Measurements from ENCODE around the gene FIS1. TPM values are rescaled to one million over a fixed set of nuclear protein-coding genes. Genes with fewer than 3 reads are reported as not detected.

FIS1 gene
- total RNA-seq, 2 experiments from 2014 or later: 96.1 to 98.7 TPM

DNA sequence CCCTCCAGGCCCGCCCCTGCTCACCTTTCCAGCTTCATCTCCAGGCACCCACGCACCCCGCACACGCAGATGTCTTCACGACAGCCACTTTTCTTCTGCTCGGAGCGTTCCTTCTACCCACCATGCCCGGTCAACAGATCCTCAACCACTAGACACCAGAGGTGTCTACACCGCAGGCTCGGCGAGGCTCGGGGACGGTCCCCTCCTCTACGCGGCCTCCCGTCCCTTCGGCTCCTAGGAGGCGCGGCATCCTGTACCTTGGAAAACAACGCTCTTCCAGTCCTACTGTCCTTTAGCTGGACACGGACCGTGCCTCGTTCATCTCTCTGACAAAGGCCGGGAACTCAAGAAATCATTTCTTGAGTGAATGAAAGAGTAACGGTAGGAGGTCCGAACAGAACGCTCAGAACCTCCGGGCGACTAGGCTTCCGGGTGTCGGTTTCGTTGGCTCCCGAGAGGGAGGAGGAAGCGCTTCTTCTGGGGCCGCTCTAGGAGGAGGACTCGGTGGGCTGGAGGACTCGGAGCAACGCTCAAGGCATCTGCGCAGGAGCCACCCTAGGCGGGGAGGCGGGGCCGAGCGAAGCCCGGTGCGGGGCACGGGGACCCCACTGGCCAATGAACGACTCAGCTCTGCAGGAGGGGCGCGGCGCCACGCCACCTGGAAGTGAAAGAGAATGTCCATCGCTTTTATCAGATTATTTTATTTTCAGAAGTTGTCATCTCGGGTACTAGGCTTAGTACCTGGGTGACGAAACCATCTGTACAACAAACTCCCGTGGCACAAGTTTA is 7.2 kb upstream of the FIS1 start:
- Mint-ChIP-seq H3K4me1 (ENCODE audit: low read depth) (peaks cover 20% of the 10 kb centered on the region), H3K27ac (peak overlapping the region; percentile 92), H3K27me3 (peaks cover 3% of the 10 kb centered on the region), H3K36me3 (peaks cover 10% of the 10 kb centered on the region), H3K4me3 (peak overlapping the region; percentile 95), H3K9me3 (no peaks in the 10 kb centered on the region)
- DNase-seq: peak; percentile 99
- intact Hi-C loops (cut with micrococcal nuclease): loop anchor here (1.0 to 5.0 kb wide), 3 partner anchors 8 to 1750 kb away; partner anchors contain the start of genes ZKSCAN5 and ZNF394
- POLR2A ChIA-PET: interaction anchor here (0.6 to 3.8 kb wide), 4 partner anchors 8 to 167 kb away, joined by 3 to 13 read pairs (median 4); partner anchors contain the start of genes PLOD3, TRIM56 and ZNHIT1
- CTCF ChIA-PET: interaction anchor here (1.0 to 4.4 kb wide), 7 partner anchors 8 to 108 kb away, joined by 3 to 31 read pairs (median 6); partner anchors contain the start of genes FIS1, PLOD3 and ZNHIT1

DNA sequence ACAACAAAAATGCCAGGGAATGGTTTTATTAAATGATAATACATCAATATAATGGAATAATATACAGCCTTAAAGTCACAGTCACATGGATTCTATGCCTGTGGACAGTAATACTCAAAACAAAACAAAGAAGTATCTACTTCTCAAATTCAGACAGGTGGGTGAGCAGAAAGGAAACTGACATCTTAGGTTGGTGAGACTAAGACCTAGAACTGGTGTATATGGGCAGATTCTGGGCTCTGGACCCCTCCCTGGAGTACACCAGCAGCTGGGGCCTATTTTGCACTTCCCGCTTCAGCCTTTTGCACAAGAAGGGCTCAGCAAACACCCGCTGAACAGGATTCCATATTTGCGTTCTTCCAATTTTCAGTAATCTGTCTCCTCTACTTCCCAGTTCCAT is 5.4 kb upstream of the FIS1 start:
- no peaks in the 10 kb centered on the region for H3K27me3 Mint-ChIP-seq
- peaks cover 14% of the 10 kb centered on the region for H3K36me3 Mint-ChIP-seq
- intact Hi-C loops (cut with micrococcal nuclease): loop anchor here (5.0 kb wide), 2 partner anchors 42 to 1748 kb away; partner anchors contain the start of genes ZKSCAN5 and ZNF394
- no peaks in the 10 kb centered on the region for H3K9me3 Mint-ChIP-seq
- CTCF ChIA-PET: no interaction called here
- POLR2A ChIA-PET: interaction anchor here (3.8 kb wide), 1 partner anchor 33 kb away, joined by 13 read pairs; the partner anchor contains the start of genes PLOD3 and ZNHIT1
- peak overlapping the region; percentile 71 for H3K27ac Mint-ChIP-seq
- peak overlapping the region; percentile 95 for H3K4me3 Mint-ChIP-seq
- peak; percentile 29 for DNase-seq
- H3K4me1 Mint-ChIP-seq (ENCODE audit: low read depth): peaks cover 25% of the 10 kb centered on the region

- no peak overlapping the region for H3K4me3 Mint-ChIP-seq
- H3K27ac Mint-ChIP-seq: no peak overlapping the region
- peaks cover 20% of the 10 kb centered on the region for H3K36me3 Mint-ChIP-seq
- peaks cover 37% of the 10 kb centered on the region for H3K4me1 Mint-ChIP-seq (ENCODE audit: low read depth)
- ChIA-PET CTCF (no interaction called here), POLR2A (no interaction called here)
- intact Hi-C loops (cut with micrococcal nuclease): no loop called here
- H3K9me3 Mint-ChIP-seq: no peaks in the 10 kb centered on the region
- no peak for DNase-seq
- H3K27me3 Mint-ChIP-seq: no peaks in the 10 kb centered on the region
These were observed 3.4 kb upstream of the FIS1 start for GRCh38 chr7:101248276-101248675.

DNA sequence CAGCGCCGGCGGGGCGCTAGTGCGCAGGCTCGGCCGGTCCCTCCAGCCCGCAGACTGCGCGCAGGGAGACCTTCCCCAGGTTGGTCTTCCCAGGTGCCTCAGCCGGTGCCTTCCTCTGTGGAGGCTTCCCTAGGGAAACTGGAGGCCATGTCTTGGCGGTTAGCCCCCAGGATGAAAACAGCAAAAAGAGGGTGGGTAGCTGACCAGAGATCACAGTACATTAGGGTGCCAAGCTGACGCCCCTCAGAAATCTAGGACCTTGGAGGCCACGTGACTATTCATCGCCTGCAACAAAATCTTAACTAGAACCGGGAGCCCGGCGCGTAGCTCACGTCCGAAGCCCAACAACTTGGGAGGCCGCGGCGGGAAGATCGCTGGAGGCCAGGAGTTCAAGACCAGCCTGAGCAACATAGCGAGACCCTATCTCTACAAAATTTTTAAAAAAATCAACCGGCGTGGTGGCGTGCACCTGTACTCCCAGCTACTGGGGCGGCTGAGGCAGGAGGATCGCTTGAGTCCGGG is 327 bp upstream of the FIS1 start:
- peak overlapping the region; percentile 92 for H3K27ac Mint-ChIP-seq
- H3K36me3 Mint-ChIP-seq: peaks cover 20% of the 10 kb centered on the region
- H3K4me3 Mint-ChIP-seq: peak overlapping the region; percentile 95
- POLR2A ChIA-PET: interaction anchor here (0.7 to 2.0 kb wide), 6 partner anchors 9 to 355 kb away, joined by 3 to 26 read pairs (median 3); partner anchors contain the start of genes IFT22, PLOD3, UFSP1 and ZNHIT1
- H3K27me3 Mint-ChIP-seq: no peaks in the 10 kb centered on the region
- no peaks in the 10 kb centered on the region for H3K9me3 Mint-ChIP-seq
- CTCF ChIA-PET: interaction anchor here (0.9 to 3.7 kb wide), 8 partner anchors 9 to 102 kb away, joined by 3 to 62 read pairs (median 24); partner anchors contain the start of genes PLOD3 and ZNHIT1
- intact Hi-C loops (cut with micrococcal nuclease): loop anchor here (2.0 kb wide), 2 partner anchors 52 to 80 kb away; partner anchors contain the start of gene VGF
- no peak for DNase-seq
- peaks cover 25% of the 10 kb centered on the region for H3K4me1 Mint-ChIP-seq (ENCODE audit: low read depth)

DNA sequence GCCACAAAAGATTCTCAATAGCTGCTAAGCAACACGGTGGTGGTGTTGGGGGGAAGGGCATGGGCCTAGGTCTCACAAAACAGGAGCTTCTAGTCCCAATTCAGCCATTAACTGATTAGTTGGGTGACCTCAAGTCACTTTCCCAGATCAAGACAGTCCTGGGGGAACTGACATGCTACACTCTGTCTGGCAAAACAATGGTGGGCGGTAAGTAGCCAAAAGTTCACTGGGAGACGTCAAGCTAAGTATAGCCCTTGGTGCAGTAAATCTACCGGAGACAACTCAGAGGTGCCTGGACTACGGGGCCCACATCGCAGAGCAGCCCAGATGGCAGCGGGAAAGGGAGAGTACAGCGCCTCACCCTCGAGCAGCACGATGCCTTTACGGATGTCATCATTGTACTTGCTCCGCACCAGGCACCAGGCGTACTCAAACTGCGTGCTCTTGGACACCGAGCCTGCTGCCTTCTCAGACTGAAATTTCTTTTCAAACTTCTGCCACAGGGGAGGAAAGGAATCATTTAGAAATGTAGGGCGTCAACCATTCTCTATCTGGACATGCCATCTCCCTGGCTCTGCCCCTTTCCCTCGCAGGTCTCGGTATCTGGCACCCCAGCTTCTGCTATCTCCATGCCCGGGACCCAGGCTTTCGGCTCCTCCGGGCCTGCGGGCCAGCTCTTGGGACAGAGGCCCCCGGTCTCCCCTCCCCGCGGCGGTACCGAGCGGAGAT is 1.1 kb downstream of the FIS1 start:
- POLR2A ChIA-PET: interaction anchor here (0.7 to 2.0 kb wide), 7 partner anchors 9 to 354 kb away, joined by 3 to 26 read pairs (median 3); partner anchors contain the start of genes PLOD3, UFSP1 and ZNHIT1
- DNase-seq: peak; percentile 24

GRCh38 chr7:101241443-101242349 is 3.2 kb downstream of the FIS1 start:
- H3K9me3 Mint-ChIP-seq: no peaks in the 10 kb centered on the region
- POLR2A ChIA-PET: interaction anchor here (0.6 kb wide), 1 partner anchor 1226 kb away, joined by 3 read pairs; no protein-coding TSS in a partner anchor
- H3K4me3 Mint-ChIP-seq: no peak overlapping the region
- no peak for DNase-seq
- H3K36me3 Mint-ChIP-seq: peaks cover 21% of the 10 kb centered on the region
- CTCF ChIA-PET: interaction anchor here (0.8 to 3.7 kb wide), 3 partner anchors 24 to 98 kb away, joined by 5 to 62 read pairs (median 9); partner anchors contain the start of genes PLOD3 and ZNHIT1
- no peaks in the 10 kb centered on the region for H3K27me3 Mint-ChIP-seq
- intact Hi-C loops (cut with micrococcal nuclease): no loop called here
- no peak overlapping the region for H3K27ac Mint-ChIP-seq
- peaks cover 19% of the 10 kb centered on the region for H3K4me1 Mint-ChIP-seq (ENCODE audit: low read depth)

More for the DNA sequence above, 1.1 kb downstream of the FIS1 start:
- CTCF ChIA-PET: interaction anchor here (0.6 to 3.7 kb wide), 23 partner anchors 10 to 369 kb away, joined by 3 to 62 read pairs (median 4); partner anchors contain the start of genes PLOD3, SRRT, TRIM56 and ZNHIT1
- Mint-ChIP-seq H3K4me3 (peak overlapping the region; percentile 95), H3K36me3 (peaks cover 22% of the 10 kb centered on the region), H3K9me3 (no peaks in the 10 kb centered on the region), H3K27ac (peak overlapping the region; percentile 92), H3K4me1 (ENCODE audit: low read depth) (peaks cover 22% of the 10 kb centered on the region), H3K27me3 (no peaks in the 10 kb centered on the region)
- intact Hi-C loops (cut with micrococcal nuclease): loop anchor here (1.0 to 2.0 kb wide), 4 partner anchors 8 to 79 kb away; partner anchors contain the start of genes VGF and ZNHIT1

DNA sequence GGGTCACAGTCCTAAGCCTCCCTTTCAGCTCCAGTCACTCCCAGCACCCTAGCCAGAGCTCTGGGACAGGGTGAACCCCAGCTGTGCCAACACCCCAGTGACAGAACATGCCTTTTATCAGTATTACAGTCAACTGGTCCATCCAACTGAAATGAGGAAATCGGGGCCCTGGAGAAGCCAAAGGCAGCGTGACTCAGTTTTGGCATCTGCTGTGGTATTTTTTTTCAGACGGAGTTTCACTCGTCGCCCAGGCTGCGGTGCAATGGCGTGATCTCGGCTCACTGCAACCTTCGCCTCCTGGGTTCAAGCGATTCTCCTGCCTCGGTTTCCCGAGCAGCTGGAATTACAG is 3.9 kb downstream of the FIS1 start:
- Mint-ChIP-seq H3K27ac (no peak overlapping the region), H3K36me3 (peaks cover 21% of the 10 kb centered on the region), H3K9me3 (no peaks in the 10 kb centered on the region), H3K27me3 (no peaks in the 10 kb centered on the region), H3K4me1 (ENCODE audit: low read depth) (peaks cover 19% of the 10 kb centered on the region), H3K4me3 (no peak overlapping the region)
- intact Hi-C loops (cut with micrococcal nuclease): no loop called here
- no peak for DNase-seq
- CTCF ChIA-PET: interaction anchor here (0.8 to 2.4 kb wide), 2 partner anchors 50 to 97 kb away, joined by 5 to 9 read pairs; no protein-coding TSS in a partner anchor
- POLR2A ChIA-PET: no interaction called here

GRCh38 chr7:101240226-101241014 is 4.5 kb downstream of the FIS1 start:
- H3K36me3 Mint-ChIP-seq: peaks cover 16% of the 10 kb centered on the region
- intact Hi-C loops (cut with micrococcal nuclease): no loop called here
- CTCF ChIA-PET: interaction anchor here (0.8 to 2.4 kb wide), 2 partner anchors 51 to 96 kb away, joined by 5 to 9 read pairs; no protein-coding TSS in a partner anchor

GRCh38 chr7:101239951-101240220 is 5.0 kb downstream of the FIS1 start:
- no peak overlapping the region for H3K27ac Mint-ChIP-seq

More at GRCh38 chr7:101240226-101241014, 4.5 kb downstream of the FIS1 start:
- Mint-ChIP-seq H3K4me3 (no peak overlapping the region), H3K27me3 (no peaks in the 10 kb centered on the region), H3K27ac (no peak overlapping the region), H3K9me3 (no peaks in the 10 kb centered on the region), H3K4me1 (ENCODE audit: low read depth) (peaks cover 14% of the 10 kb centered on the region)
- DNase-seq: no peak
- POLR2A ChIA-PET: no interaction called here

GRCh38 chr7:101239191-101239950 is 5.5 kb downstream of the FIS1 start:
- CTCF ChIA-PET: no interaction called here
- H3K27me3 Mint-ChIP-seq: no peaks in the 10 kb centered on the region
- DNase-seq: no peak
- H3K4me3 Mint-ChIP-seq: no peak overlapping the region
- H3K9me3 Mint-ChIP-seq: no peaks in the 10 kb centered on the region
- H3K27ac Mint-ChIP-seq: no peak overlapping the region
- H3K4me1 Mint-ChIP-seq (ENCODE audit: low read depth): peaks cover 10% of the 10 kb centered on the region
- intact Hi-C loops (cut with micrococcal nuclease): no loop called here
- POLR2A ChIA-PET: no interaction called here
- peaks cover 10% of the 10 kb centered on the region for H3K36me3 Mint-ChIP-seq

More at GRCh38 chr7:101239951-101240220, 5.0 kb downstream of the FIS1 start:
- H3K4me3 Mint-ChIP-seq: no peak overlapping the region
- CTCF ChIA-PET: no interaction called here
- no peaks in the 10 kb centered on the region for H3K9me3 Mint-ChIP-seq
- DNase-seq: no peak
- H3K4me1 Mint-ChIP-seq (ENCODE audit: low read depth): peaks cover 10% of the 10 kb centered on the region
- POLR2A ChIA-PET: no interaction called here
- no peaks in the 10 kb centered on the region for H3K27me3 Mint-ChIP-seq
- peaks cover 12% of the 10 kb centered on the region for H3K36me3 Mint-ChIP-seq
- intact Hi-C loops (cut with micrococcal nuclease): no loop called here

Data from activated CD4-positive, alpha-beta memory T cell treated with anti-CD3 and anti-CD28 coated beads for 36 hours (primary cell).